CD4-positive, alpha-beta T cell treated with Interleukin-4 for 1 hour (primary cell): ENCODE measurements around the gene KLHL2.
A peak's percentile ranks its signal among the peaks of the same experiment; 100 is the strongest.
"Not testable (repeated sequence)": the region's sequence is repeated elsewhere in the genome, so short reads cannot be mapped to it uniquely, and the experiment has no call there.

Experiments
- DNase-seq, 2 donors: peaks; one replicate each; pipeline ENCODE4 v3.0.0-alpha.2; 2020 to 2022

KLHL2 gene, protein sequence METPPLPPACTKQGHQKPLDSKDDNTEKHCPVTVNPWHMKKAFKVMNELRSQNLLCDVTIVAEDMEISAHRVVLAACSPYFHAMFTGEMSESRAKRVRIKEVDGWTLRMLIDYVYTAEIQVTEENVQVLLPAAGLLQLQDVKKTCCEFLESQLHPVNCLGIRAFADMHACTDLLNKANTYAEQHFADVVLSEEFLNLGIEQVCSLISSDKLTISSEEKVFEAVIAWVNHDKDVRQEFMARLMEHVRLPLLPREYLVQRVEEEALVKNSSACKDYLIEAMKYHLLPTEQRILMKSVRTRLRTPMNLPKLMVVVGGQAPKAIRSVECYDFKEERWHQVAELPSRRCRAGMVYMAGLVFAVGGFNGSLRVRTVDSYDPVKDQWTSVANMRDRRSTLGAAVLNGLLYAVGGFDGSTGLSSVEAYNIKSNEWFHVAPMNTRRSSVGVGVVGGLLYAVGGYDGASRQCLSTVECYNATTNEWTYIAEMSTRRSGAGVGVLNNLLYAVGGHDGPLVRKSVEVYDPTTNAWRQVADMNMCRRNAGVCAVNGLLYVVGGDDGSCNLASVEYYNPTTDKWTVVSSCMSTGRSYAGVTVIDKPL

DNA sequence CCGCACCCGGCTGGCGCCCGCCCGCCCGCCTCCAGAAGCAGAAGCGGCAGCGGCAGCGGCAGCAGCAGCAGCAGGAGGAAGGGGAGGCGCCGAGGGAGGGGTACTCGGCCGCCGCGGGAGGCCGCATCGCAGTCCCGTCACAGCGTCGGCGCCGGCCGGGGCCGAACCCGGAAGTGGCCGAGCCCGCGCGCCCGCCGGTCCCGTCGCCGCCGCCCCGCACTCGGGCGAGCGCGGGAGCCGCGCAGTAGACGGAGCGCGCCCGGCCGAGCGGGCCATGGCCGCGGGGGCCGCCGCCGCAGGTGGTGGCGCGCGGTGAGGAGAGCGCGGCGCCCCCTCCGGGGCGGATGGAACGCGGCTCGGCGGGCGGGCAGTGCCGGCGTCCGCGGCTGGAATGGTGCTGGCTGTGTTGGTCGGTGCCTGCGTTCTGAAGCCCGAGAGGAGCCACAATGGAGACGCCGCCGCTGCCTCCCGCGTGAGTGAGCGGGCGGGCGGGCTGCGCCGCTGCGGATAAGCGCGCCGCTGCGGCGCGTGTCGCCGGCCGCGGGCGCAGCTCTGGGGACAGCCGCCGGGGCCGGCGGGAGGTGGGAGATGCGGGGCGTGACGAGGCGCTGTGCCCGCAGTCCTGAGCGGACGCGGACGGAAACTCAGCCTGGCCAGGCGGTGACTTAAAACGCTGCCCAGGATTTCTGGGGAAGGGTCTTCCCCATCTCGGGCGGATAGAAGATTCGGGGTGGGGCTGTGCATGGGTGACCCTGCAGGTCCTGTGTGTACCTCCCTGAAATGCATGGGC lies at the start of gene KLHL2:
Gene KLHL2 (plus strand): TSS at position 131 of the 790 bp plus-strand sequence. CDS start 316 bp downstream, at position 447.
- DNase-seq = peak; percentile 73 to 80

DNA sequence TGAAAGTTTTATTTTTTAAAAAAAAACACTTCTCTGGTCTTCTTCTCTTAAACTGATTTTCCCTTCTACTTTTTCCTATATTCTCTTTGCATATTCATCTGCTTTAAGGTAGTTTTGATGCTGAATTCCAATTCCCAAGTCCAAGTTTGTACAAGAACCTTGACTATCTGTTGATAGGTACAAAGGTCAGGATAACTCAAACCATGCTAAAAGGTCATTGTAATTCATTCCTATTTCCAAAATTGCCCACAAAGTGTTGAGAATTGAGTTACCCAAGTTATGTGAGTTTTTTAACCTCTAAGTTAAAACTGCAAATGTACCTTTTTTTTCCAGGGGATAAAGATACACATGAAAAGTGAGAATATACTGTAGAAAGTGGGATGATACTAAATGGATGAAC lies 48.6 kb upstream of the KLHL2 start:
- no peak for DNase-seq

DNA sequence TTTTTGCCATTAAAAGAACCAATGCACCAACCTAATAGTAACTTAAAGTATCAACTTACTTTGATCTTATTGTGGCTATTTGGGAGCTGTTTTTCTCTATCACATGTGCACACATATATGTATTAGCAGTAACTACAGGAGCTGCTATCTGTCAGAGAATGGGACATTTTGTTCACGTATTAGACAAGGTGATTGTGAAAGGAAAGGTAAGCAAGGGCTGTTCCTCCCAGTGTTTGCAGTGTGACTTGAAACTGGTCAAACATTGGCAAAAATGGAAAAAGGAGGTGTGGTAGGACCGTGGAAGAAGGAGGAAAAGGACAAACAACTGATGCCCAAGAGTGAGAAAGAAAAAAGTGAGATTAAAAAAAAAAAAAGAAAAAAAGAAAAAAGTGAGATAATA lies 43.1 kb upstream of the KLHL2 start:
- no peak for DNase-seq

DNA sequence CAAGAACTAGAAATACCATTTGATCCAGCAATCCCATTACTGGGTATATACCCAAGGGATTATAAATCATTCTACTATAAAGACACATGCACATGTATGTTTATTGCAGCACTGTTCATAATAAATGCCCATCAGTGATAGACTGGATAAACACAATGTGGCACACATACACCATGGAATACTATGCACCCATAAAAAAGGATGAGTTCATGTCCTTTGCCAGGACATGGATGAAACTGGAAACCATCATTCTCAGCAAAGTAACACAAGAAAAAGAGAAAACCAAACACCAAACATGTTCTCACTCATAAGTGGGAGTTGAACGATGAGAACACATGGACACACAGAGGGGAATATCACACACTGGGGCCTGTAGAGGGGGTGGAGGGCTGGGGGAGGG lies 40.5 kb upstream of the KLHL2 start:
- DNase-seq = not testable (repeated sequence)

DNA sequence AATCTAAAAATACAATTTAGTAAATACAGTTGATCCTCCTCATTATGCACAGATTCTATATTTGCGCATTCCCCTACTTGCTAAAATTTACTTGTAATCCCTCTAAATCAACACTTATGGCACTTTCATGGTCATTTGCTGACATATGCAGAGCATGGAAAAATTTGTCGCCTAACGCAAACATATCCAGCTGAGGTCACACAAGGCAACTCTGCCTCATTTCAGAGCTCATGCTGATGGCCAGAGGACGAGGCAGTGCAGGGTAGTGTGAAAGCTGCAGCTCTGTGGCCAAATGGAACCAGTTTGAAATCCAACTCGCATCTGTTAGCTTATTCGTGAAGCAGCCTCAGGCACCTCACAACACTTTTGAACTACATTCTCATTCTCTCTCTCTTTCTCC lies 39.7 kb upstream of the KLHL2 start:
- DNase-seq = no peak

DNA sequence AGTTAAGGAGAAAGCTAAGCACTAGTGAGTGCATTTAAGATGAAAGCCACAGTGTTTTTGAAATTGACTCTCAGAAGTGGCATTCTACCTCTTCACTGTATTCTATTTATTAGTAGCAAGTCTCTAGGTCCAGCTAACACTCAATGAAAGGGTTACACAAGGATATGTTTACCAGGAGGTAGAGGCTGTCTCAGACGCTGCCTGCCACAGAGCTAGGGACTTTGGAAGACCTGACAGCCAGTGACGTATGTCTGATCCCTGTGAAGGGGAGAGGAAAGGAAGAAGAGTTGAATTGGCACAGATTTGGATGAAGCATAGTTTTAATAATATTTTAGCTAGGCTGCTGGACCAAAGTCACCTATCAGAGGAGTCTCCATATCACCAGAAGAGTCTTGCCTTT lies 36.5 kb upstream of the KLHL2 start:
- no peak for DNase-seq

DNA sequence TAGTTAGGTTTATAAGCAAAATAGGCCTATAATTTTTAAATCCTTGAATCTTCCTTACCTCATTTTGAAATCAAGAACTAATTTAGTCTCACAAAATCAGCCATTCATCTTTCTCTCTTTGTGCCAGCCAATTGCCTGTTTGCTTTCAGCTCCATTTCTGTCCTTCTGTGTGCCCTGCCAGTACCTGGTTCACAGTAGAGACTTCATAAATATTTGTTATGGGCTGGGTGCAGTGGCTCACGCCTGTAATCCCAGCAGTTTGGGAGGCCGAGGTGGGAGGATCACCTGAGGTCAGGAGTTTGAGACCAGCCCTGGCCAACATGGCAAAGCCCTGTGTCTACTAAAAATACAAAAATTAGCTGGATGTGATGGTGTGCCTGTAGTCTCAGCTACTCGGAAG lies 31.9 kb upstream of the KLHL2 start:
- DNase-seq = not testable (repeated sequence)

DNA sequence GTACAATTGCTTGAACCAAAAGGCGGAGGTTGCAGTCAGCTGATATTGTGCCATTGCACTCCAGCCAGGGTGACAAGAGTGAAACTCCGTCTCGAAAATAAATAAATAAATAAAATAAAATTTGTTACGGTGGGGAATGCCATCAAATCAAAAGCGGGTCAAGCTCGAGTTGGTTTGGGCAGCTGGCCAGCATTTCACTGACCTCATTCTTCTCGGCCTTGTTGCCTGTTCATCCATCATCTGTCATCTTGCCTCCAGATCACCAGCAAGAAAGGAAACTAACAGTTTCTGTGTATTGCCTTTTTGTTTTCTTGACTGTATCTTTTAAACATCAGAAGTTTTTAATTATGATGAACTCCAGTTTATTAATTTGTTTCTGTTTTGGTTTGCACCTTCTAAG lies 31.5 kb upstream of the KLHL2 start:
- no peak for DNase-seq

DNA sequence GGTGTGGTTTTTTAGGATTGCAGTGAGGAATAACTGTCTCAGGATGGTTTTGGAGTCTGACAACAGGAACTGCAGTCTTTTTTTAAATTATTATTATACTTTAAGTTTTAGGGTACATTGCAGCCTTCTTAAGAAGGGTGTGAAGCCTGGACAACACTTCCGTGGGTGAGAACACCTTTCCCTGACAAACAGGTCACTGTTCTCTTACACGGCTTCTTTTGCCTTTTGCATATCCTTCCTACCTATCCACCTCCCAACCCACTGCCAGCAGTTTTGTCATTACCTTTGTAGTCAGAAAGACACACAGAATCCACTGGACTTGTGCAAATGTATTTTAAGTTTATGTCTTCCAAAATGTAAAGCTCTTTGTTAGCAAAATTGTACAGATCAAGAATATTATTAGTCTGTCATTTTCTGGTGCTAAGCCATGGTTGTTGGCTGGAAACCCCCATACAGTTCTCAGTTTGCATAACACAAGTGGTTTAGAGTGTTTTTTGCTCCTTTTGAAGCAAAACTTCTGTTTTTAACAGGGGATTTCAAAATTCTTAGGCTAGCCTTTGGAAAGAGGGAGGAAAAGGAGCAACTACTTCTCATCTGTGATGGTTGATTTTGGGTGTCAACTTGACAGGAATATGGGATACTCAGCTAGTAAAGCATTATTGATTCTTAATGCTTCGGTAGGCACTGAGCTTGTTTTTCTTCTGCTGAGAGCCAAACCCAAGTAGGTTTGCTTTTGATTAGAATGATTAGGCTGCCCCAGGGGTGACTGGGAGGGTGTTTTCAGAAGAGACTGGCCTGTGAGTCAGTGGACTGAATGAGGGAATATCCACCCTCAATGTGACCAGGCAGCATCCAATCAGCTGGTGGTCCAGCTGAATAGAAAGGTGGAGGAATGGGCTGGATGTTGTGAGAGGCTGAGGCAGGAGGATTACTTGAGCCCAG lies 29.4 kb upstream of the KLHL2 start:
- DNase-seq = no peak

DNA sequence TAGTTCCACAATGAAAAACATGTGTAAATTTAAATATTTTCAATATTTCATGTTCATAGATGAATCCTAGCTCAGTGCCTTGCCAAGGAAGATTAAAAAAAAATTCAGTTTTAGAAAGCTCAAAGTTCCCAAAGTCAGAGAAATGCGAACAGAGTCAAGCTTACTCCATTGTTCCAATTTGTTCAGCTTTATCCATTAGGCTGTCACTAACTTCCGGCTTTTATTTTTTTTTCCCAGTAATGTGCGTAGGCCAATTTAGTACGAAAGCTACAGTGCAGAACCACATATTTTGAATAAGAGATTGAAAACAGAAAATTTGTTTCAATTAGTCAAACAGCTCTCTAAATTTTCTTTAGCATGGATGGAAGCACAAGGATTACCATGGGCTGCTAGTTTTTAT lies 23.1 kb upstream of the KLHL2 start:
- no peak for DNase-seq

DNA sequence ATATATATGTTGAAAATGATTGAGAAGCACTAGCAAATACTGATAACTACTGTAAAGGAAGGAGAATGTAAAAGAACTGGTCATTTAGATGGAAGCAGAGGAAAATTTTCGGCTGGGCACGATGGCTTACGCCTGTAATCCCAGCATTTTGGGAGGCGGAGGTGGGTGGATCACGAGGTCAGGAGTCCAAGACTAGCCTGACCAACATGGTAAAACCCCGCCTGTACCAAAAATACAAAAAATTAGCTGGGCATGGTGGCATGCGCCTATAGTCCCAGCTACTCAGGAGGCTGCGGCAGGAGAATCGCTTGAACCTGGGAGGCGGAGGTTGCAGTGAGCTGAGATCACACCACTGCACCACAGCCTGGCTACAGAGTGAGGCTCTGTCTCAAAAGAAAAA lies 22.4 kb upstream of the KLHL2 start:
- not testable (repeated sequence) for DNase-seq

DNA sequence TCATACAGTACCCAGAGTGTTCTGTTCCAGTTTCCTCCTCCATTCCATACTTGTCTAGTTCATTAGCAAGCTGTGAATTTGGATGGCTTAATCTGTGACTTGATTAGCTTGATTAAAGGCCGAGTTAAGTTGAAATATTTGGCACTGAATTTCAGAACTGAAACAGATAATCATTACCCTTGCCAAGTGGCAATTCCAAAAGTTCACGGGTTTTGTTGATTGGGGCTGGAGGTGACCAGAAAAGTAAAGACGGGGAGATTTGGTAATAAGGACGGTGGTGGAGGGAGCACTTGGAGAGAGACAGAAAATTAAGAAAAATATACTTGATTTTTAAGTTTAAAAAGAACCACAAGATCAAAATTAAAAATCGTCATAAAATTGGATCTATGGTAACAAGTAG lies 21.9 kb upstream of the KLHL2 start:
- DNase-seq = no peak

DNA sequence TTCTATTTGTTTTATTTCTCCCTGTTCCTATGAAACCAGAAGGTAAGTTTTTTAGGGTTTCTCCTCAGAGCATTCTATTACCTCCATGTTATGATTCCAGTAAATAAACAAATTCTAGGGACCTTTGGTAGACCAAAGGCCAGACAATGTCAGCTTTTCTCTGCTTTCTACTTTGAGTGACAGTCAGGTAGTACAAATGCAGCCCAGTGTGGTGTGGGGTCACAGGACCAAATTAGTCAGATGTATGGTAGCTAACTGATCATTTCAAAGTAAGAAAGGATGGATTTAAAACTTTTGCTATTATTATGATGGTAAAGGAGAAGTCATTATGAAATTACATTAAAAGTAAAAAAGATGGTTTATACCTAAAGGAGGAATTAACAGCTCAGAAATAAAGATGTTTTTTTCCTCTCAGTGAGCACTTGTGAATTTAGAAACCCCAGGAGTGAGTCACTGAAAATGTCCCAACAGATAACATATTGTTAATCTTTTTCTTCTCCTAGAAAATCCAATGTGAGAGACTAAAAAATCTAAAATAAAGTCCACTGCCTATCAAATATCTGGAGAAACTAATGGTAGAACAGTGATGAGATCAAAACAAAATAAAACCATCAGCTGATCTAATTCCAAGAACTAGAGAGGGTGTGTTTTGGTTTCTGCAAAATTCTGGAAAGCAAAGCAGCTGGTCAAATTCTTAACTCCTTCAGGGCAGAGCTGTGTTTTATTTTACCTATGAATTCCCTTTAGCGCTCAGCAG lies 16.6 kb upstream of the KLHL2 start:
- no peak for DNase-seq

DNA sequence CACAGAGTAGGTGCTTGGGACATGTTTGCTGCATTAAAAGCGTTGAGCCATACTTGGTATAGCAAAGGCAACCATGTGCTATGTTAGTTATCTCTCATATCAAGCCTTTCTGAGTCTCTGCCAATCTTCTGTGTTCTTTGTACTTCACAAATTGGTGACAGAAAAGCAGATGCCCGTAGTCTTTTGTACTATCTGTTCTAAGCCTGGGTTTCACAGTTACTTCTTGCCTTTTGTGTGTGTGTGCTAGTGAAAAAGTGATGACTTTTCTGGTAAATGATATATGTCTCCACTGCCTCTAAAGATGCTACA lies 16.1 kb upstream of the KLHL2 start:
- DNase-seq = no peak

DNA sequence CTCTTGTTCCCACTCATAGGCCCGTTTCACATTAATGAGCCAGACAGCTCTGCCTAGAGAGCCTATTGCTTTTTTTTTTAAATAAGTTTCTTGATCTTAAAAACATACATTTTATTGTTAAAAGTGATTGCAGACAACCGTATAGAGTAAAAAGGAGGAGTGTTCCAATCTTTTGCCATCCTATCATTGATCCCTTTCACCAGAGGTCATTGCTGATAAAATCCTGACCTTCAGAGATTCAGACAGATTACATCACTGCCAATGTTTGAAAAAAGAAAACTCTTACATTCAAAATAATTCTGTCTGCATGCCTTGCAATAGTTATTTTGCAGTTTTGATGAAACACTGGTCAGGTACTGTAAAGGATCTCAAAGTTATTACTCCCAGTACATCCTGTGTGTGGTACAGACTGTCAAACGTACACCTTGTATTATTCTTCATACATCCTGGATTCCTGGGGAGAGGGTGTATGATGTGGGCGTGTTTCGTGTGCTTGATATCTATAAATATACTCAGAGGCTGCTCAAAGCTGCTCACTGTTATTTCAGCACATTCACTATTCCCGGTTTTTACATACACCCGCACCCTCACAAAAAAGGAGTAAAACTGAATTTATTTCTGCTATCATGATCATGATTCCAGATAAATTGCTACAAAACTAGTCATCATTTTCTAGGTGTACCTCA lies 15.4 kb upstream of the KLHL2 start:
- DNase-seq = no peak

DNA sequence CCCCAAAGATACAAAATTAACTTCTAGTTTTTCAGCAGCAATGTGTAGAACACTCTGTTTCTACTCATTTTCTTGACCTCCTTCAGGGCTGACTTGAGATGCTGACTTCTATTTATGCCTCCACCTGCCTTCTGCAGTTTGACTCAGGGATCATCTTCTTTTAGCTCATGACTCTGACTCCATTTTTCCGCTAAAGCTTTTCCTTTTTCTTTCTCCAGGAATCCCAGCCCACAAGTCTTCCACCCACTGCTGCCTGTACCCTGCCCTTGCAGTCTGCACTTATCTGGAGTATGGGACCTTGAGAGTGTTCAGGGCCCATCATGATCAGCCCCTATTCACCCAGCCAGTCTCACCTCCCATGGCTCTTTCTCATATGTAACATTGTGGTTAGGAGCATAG lies 14.9 kb upstream of the KLHL2 start:
- no peak for DNase-seq

DNA sequence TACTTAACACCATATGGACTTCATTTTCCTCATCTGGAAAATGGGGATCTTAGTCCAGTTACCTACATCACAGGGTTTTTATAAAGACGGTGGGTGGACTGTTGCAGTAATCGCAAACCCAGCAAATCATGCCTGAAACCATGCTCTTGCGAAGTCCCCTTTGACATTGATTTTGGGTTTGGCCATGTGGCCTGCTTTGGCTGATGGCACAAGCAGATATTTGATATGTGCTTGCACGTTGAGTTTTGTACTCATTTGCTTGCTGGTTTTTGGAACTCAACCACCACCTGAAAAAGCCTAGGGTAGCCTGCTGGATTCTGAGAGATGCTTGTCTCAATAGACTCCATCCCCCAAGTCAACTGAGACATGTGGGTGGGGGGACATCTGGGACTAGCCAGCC lies 14.4 kb upstream of the KLHL2 start:
- DNase-seq = no peak

DNA sequence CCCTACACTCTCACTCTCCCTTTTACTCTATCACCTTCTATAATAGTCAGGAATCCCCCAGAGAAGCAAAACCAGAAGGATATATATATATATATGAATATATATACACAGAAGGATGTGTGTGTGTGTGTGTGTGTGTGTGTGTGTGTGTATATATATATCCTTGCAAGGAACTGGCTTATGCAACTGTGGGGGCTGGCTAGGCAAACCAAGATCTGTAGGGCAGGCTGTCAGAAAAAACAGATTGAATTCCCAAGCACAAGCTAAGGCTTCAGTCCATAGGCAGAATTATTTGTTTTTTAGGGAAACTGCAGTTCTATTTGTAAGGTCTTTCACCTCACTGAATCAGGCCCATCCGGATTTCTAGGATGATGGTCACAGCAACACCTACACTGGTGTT lies 13.0 kb upstream of the KLHL2 start:
- no peak for DNase-seq

DNA sequence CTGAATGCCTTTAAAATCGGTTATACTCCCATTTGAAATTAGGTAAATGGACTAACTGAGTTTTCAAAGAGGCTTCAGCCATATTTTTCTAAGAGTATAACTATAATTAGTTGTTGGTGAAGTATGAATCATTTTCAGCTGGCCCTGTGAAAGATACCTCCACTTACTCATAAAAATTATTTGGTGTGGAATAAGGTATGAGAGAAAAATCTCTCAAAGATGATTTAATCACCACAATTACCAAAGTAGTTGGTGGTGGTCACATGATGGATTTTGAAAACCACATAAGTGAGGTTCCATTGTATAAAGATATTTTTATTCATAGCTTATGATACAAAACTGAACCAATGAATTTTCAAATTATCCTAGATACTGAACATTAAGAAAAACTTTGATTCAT lies 9.0 kb upstream of the KLHL2 start:
- no peak for DNase-seq

DNA sequence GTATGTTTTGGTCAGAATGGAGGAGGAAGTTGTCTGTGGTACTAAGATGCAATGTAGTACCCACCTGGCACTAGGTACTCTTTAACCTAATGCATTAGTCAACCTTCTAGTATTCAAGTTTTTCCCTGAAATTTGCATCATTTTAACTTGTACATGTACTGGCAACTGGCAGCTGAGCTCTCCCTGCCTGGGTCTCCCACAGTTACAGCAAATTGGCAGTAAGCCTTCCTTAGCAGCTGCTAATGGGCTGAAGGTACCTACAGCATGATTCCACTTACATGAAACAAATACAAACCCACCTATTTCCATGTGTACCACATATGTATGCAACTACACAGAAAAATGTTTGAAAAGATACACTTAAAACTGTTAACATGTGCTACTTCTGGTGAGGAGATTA lies 8.1 kb upstream of the KLHL2 start:
- DNase-seq = no peak

DNA sequence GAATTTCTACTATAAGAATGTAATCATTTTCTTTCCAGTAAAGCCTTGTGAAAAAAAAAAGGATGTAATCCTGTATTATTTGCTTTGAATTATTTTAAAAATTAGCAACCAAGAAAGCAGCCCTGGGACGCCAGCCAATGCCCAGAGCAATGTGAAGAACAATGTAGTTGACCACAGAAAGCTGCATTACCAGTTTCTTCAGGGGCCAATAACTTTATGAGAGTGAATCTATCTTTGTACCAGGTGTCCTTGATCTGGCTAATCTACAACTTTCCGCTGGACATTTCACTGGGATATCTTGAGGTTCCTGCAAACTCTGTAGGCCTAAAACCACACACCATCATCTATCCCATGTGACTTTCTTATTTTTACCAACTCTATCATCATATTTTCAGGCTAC lies 7.6 kb upstream of the KLHL2 start:
- no peak for DNase-seq

DNA sequence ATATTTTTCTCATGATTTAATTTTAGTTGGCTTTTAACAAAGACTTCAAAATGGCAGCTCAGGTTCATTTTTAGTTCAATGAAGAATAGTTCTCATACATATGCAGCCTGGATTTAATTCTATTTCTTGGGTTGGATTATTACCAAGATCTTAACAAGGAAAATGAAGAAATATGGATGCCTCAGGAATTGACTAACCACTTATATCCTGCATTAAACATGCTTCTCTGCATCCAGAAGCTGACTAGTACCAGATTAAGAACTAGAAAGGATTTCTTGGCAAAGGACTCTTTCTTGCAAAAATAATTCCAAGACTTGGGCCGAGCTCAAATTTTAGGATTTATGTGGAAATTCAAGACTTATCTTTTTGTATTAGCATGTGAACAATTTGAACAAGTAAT lies 5.6 kb upstream of the KLHL2 start:
- no peak for DNase-seq
